ENCODE measurements around the gene MIDN. TPM values are rescaled to one million over a fixed set of nuclear protein-coding genes. Genes with fewer than 3 reads are reported as not detected.

The MIDN gene
- total and polyA plus RNA-seq, 8 donors: 34.3 to 115 (median 58.9) TPM

GRCh38 chr19:1284979-1285736 is 36.8 kb downstream of the MIDN start:
- Histone ChIP-seq H3K27me3 (peaks cover 38 to 73% of the 10 kb centered on the region in 2 donors), H3K9me3 (no peaks in the 10 kb centered on the region), H3K27ac (no peak overlapping the region), H3K36me3 (no peaks in the 10 kb centered on the region), H3K4me1 (peaks cover 0 to under 1% of the 10 kb centered on the region in 2 donors), H3K4me3 (no peak overlapping the region)
- no peak for TF ChIP-seq CTCF (IDR thresholded peaks at IDR 0.05)
- DNase-seq (no peak), ATAC-seq (no peak)
- intact Hi-C loops (cut with DNase I): no loop called here

- Histone ChIP-seq H3K27ac (no peak within 1 kb of the TSS), H3K4me3 (no peak within 1 kb of the TSS), H3K36me3 (no peaks in the 10 kb centered on the region), H3K9me3 (no peaks in the 10 kb centered on the region), H3K27me3 (peaks cover 38 to 80% of the 10 kb centered on the region in 2 donors), H3K4me1 (no peaks in the 10 kb centered on the region)
- ATAC-seq: no peak
- no peak for TF ChIP-seq CTCF (IDR thresholded peaks at IDR 0.05)
- intact Hi-C loops (cut with DNase I): no loop called here
- no peak for DNase-seq
These were observed 37.5 kb downstream of the MIDN start, which contains the start of gene EFNA2 for GRCh38 chr19:1285737-1286360. Gene EFNA2, plus strand, starts transcription at chr19:1285873. Its CDS starts 296 bp downstream, at chr19:1286169.

GRCh38 chr19:1286487-1287353 is 38.3 kb downstream of the MIDN start:
- H3K36me3 ChIP-seq: no peaks in the 10 kb centered on the region
- intact Hi-C loops (cut with DNase I): no loop called here
- H3K27ac ChIP-seq: no peak overlapping the region
- no peaks in the 10 kb centered on the region for H3K9me3 ChIP-seq
- ATAC-seq: no peak
- no peak for DNase-seq
- H3K4me3 ChIP-seq: no peak overlapping the region
- peaks cover 38 to 89% of the 10 kb centered on the region in 2 donors for H3K27me3 ChIP-seq
- H3K4me1 ChIP-seq: no peaks in the 10 kb centered on the region
- TF ChIP-seq CTCF (IDR thresholded peaks at IDR 0.05): no peak

- ATAC-seq: no peak
- no peak for DNase-seq
- H3K27me3 ChIP-seq: peaks cover 38 to 97% of the 10 kb centered on the region in 2 donors
- no peaks in the 10 kb centered on the region for H3K4me1 ChIP-seq
- no peak for TF ChIP-seq CTCF (IDR thresholded peaks at IDR 0.05)
- intact Hi-C loops (cut with DNase I): no loop called here
- H3K9me3 ChIP-seq: no peaks in the 10 kb centered on the region
- H3K27ac ChIP-seq: no peak overlapping the region
- H3K36me3 ChIP-seq: no peaks in the 10 kb centered on the region
- no peak overlapping the region for H3K4me3 ChIP-seq
These were observed 39.2 kb downstream of the MIDN start for GRCh38 chr19:1287354-1288225.
